Tibial nerve (tissue), 3 donors: ENCODE results near the gene AAK1.
"Not testable (repeated sequence)": the region's sequence is repeated elsewhere in the genome, so short reads cannot be mapped to it uniquely, and the experiment has no call there.

Experiments
- CTCF ChIP-seq, 5 experiments: fragments of 200-600 bp in 3 of 5; fragments of 450-650 bp in 2 of 5; sonication (generic) in 3 of 5; IDR thresholded peaks; one replicate each; pipeline ENCODE4 v1.5.1; 2016 to 2019; ENCODE audit warnings: antibody characterized with exemption in 5 of 5, mild to moderate bottlenecking in 3 of 5, moderate library complexity in 2 of 5
- POLR2A ChIP-seq, 2 donors: fragments of 450-650 bp; IDR thresholded peaks; one replicate each; pipeline ENCODE4 v1.6.1; 2017; ENCODE audit warnings: antibody characterized with exemption in 2 of 2, mild to moderate bottlenecking in 2 of 2, moderate library complexity in 2 of 2

GRCh38 chr2:69622805-69623204 lies 20.7 kb downstream of the AAK1 start:
- TF ChIP-seq POLR2A, CTCF (IDR thresholded peaks at IDR 0.05): not testable (repeated sequence)
